Activated CD8-positive, alpha-beta memory T cell treated with anti-CD3 and anti-CD28 coated beads for 36 hours (primary cell): ENCODE results near the gene MFSD6L. TPM values are rescaled to one million over a fixed set of nuclear protein-coding genes. Genes with fewer than 3 reads are reported as not detected.

Source experiments
- CTCF ChIA-PET: fragments of 350-600 bp; sonication (Branson Sonifier 250); formaldehyde crosslinking; loops from one replicate; lab custom pipeline; 2021; ENCODE audit warnings: antibody characterized with exemption; lab: Charles Lee
- POLR2A ChIA-PET: fragments of 350-600 bp; sonication (Branson Sonifier 250); formaldehyde crosslinking; loops from one replicate; lab custom pipeline; 2021; ENCODE audit warnings: antibody characterized with exemption; lab: Charles Lee
- total RNA-seq, 2 experiments: library from RNA; stranded (reverse); gene quantifications; one replicate each; pipeline ENCODE4 v1.2.3, GENCODE V29; 2021

MFSD6L gene
- total RNA-seq, 2 experiments from 2014 or later, result not detected

GRCh38 chr17:8798176-8798845 is 854 bp downstream of the MFSD6L start:
- CTCF ChIA-PET, result no interaction called here
- POLR2A ChIA-PET, result no interaction called here

- CTCF ChIA-PET, result no interaction called here
- POLR2A ChIA-PET, result no interaction called here
Measured at GRCh38 chr17:8797621-8798175, 1.5 kb downstream of the MFSD6L start.

- CTCF ChIA-PET, result interaction anchor here (0.6 to 2.6 kb wide), 2 partner anchors 9 to 106 kb away, joined by 4 to 10 read pairs; no protein-coding TSS in a partner anchor
- POLR2A ChIA-PET, result no interaction called here
Measured at GRCh38 chr17:8794636-8795035, 4.5 kb downstream of the MFSD6L start.

- CTCF ChIA-PET, result interaction anchor here (2.6 kb wide), 1 partner anchor 8 kb away, joined by 10 read pairs; no protein-coding TSS in a partner anchor
Measured at GRCh38 chr17:8793649-8794048, 5.5 kb downstream of the MFSD6L start.

DNA sequence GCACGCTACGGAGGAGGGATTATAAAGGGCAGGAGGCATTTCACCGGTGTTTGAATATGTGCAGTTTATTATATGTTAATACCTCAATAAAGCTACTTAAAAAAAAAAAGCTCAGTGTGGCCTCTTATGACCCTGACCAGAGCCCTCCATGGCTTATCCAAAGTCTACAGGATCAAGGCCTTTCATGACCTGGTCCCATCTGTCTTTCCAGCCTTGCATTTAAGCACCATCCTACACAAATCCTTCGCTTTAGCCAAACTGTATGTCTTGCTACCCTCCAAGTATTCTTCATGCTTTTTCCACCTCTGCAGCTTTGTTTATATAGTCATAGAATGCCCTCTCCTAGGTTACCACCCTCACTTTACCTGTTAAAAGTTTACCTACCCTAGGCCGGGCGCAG is 6.5 kb downstream of the MFSD6L start:
- ChIA-PET CTCF (no interaction called here), POLR2A (no interaction called here)

More at GRCh38 chr17:8793649-8794048, 5.5 kb downstream of the MFSD6L start:
- POLR2A ChIA-PET, result no interaction called here

DNA sequence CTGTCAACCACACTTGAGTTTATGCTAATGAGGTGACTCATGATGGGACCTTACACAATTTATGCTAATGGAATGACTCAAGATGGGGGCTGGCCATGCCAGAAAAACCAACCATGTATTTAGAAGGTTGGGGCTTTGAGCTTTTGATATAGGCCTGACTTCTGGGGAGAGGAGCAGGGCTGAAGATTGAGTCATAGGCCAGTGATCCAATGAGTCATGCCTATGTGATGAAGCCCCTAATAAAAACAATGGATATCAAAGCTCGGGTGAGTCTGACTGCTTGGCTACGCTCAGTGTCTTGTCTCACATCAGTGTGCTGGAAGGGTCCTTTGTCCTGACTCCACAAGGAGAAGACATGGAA is 7.3 kb downstream of the MFSD6L start:
- POLR2A ChIA-PET, result no interaction called here

DNA sequence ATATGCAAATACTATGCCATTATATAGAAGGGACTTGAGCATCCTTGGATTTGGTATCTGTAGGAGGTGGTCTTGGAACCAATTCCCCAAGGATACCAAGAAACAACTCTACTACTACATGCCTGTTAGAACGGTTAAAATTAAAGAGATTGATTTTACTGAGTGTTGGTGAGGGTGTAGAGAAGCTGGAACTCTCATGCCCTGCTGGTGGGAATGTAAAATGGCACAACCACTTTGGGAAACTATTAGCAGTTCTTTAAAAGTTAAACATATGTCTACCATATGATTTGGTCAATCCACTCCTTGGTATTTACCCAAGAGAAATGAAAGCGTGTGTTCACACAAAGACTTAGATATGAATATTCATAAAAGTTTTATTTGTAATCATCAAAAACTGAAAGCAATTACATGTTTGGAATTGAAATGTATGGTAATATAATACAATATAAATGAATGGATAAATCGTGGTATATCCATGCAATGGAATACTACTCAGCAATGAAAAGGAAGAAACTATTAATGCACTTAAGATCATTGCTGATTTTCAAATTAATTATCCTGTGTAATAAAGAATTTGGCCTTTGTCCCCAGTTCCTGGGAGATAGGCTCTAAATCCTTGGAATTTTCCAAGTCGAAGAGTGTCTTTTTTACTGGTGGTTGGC is 7.8 kb downstream of the MFSD6L start:
- CTCF ChIA-PET, result interaction anchor here (1.2 kb wide), 1 partner anchor 45 kb away, joined by 3 read pairs; no protein-coding TSS in a partner anchor
- POLR2A ChIA-PET, result no interaction called here

More for the DNA sequence above, 7.3 kb downstream of the MFSD6L start:
- CTCF ChIA-PET, result interaction anchor here (1.2 kb wide), 1 partner anchor 46 kb away, joined by 3 read pairs; no protein-coding TSS in a partner anchor

DNA sequence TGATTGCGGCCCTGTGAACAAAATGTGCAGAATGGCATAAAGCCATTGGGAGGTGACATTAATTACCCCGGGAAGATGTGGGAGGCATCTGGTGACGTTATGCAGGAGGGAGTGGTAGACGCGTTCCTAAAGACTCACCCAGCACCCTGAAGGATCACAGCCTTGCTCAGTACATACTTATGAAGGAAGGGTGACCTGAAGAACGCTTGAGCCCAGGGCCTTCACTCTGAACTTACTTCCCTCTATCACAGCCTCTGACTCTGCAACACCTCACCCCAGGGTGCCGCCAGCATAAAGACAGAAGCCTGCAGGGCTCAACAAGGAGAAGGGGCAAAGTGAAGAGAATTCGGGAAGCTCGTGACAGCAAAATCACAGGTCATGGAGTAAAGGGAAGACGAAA is 9.4 kb downstream of the MFSD6L start:
- ChIA-PET POLR2A (no interaction called here), CTCF (no interaction called here)

DNA sequence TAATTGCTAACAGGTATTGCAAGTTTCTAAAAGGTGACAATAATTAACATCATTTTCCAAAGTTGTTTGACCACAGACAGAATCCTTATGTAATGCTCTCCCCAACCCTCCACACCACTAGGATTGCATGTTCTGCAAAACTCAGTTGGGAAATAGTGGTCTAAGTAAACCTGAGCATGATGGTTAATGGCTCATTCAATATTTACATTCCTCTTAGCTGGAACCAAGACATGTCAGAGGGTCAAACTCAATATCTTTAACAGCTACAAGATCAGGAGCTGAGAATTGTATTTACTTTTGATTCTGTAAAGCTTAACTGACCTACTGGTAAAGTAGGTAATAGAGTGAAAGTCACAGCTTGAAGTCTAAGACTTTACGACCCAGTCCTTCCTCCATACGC is 10.2 kb downstream of the MFSD6L start:
- ChIA-PET CTCF (interaction anchor here (1.7 kb wide), 1 partner anchor 106 kb away, joined by 3 read pairs; no protein-coding TSS in a partner anchor), POLR2A (no interaction called here)

GRCh38 chr17:8785547-8786413 is 13.4 kb downstream of the MFSD6L start:
- POLR2A ChIA-PET, result no interaction called here
- CTCF ChIA-PET, result interaction anchor here (0.6 to 2.5 kb wide), 16 partner anchors 9 to 726 kb away, joined by 3 to 10 read pairs (median 3); partner anchors contain the start of gene RNF222

DNA sequence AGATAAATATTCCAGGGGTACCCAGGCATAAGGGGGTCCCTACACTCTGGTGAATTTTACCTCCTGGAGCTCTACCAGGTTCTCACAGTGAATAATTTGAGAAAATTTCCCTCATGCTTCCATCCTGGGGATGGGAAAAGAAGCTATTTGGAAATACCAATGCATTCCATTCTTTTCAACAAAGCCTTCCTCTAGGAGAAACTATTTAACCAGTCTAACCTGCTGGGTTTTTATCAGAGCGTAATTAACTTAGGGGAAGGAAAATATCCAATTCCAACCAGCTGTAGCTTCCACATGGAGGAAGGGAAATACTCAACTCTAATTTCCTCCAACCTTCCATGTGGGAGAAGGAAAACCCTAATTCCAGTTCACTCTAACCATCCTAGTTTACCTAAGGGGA is 17.0 kb downstream of the MFSD6L start:
- CTCF ChIA-PET, result interaction anchor here (1.0 to 1.2 kb wide), 2 partner anchors 25 to 216 kb away, joined by 3 read pairs; no protein-coding TSS in a partner anchor
- POLR2A ChIA-PET, result no interaction called here

GRCh38 chr17:8781776-8782175 is 17.4 kb downstream of the MFSD6L start:
- ChIA-PET POLR2A (no interaction called here), CTCF (interaction anchor here (1.0 to 1.2 kb wide), 2 partner anchors 25 to 217 kb away, joined by 3 read pairs; no protein-coding TSS in a partner anchor)

DNA sequence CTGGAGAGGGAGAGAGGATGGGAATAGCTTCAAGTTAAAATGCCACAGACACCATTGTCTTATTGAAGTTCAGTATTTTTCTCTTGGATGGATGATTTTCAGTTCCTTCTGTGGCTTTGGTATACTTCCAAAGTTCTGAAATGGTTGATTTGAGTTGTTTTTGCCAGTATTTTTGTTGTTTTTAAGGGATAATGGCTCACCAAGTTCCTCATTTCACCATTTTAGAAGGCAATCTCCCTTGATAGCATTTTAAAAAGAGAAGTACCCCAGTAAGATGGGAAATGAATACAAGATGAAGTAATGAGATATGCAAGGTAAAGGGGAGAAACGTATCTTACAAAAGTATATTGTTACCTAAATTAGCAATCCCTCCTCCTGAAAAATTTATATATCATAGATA is 22.3 kb downstream of the MFSD6L start:
- CTCF ChIA-PET, result no interaction called here
- POLR2A ChIA-PET, result no interaction called here

DNA sequence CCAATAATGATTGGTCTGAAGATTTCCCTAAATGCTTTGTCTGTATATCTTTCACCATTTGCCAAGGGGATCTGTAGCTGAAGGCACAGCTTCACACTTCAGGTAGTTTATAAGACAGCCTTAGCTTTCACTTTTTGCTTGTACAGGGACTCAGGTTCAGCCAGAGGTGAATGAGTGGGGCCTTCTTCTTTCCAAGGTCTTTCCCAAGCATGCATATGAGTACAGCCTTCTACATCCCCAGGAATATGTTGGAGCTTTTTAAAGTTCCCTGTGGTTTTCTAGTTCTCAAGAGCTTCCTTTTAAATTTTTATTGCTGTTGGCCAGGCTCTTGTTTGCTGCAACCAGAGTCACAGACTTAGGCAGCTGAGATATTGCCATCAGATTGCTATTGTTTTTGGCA is 22.9 kb downstream of the MFSD6L start:
- CTCF ChIA-PET, result interaction anchor here (1.1 kb wide), 1 partner anchor 31 kb away, joined by 3 read pairs; no protein-coding TSS in a partner anchor
- POLR2A ChIA-PET, result no interaction called here

GRCh38 chr17:8766731-8767130 is 32.4 kb downstream of the MFSD6L start:
- ChIA-PET CTCF (no interaction called here), POLR2A (no interaction called here)

DNA sequence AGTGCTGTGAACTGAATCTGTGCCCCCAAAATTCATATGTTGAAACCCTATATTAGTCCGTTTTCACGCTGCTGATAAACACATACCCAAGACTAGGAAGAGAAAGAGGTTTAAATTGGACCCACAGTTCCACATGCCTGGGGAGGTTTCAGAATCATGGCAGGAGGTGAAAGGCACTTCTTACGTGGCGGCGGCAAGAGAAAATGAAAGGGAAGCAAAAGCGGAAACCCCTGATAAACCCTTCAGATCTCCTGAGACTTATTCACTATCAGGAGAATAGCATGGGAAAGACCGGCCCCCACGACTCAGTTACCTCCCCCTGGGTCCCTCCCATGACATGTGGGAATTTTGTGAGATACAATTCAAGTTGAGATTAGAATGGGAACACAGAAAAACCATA is 37.2 kb downstream of the MFSD6L start:
- ChIA-PET POLR2A (no interaction called here), CTCF (interaction anchor here (0.6 to 1.5 kb wide), 2 partner anchors 24 to 40 kb away, joined by 3 to 4 read pairs; no protein-coding TSS in a partner anchor)

DNA sequence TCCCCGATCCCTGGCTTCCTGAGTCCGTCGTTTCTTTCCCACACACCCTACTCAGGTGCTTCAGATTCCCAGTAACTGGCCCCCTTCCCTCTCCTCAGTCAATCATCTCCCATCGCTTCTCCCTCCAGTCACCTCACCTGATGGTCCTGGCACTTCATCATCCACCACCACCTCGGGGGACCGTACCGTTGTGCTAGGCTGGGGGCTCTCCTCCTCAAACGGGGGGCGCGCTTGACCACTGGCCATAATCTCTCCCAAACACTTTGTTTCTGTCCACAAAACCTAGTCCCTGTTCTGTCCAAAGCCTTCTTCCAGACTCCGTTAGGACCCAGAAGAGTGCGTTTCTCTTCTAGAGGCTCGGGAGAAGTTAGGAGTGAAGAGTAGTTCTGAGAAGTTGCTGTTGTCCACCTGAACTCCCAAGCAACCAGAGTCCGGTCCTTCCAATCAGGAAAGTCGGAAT is 41.0 kb downstream of the MFSD6L start, which contains the start of gene SPDYE4:
SPDYE4 (minus strand) TSS at position 410 of the 460 bp plus-strand sequence; CDS start at position 246, 164 bp downstream.
- ChIA-PET CTCF (interaction anchor here (1.0 kb wide), 1 partner anchor 12 kb away, joined by 3 read pairs; no protein-coding TSS in a partner anchor), POLR2A (no interaction called here)

DNA sequence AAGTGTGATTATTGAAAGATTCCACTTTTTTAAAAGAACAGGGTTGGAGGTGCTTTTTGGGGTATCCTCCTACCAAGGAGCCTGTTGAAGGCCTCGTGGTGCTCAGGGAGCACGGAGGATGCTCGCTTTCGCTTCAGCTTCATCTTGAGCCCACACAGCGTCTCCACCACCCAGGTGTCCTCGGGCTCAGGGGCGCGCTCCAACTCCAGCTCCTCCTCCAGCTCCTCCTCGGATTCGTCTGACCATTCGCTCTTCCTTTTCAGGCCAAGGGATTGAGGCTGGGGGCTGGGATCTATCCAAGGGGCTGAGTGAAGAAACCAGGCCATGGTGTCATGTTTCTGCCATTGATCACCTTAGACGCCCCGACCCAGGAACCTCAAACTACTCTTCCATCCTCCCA is 42.0 kb downstream of the MFSD6L start:
- ChIA-PET POLR2A (no interaction called here), CTCF (no interaction called here)
